ENCODE data around the gene ASPHD1.
"Not testable (repeated sequence)": the region's sequence is repeated elsewhere in the genome, so short reads cannot be mapped to it uniquely, and the experiment has no call there.

Gene ASPHD1, protein sequence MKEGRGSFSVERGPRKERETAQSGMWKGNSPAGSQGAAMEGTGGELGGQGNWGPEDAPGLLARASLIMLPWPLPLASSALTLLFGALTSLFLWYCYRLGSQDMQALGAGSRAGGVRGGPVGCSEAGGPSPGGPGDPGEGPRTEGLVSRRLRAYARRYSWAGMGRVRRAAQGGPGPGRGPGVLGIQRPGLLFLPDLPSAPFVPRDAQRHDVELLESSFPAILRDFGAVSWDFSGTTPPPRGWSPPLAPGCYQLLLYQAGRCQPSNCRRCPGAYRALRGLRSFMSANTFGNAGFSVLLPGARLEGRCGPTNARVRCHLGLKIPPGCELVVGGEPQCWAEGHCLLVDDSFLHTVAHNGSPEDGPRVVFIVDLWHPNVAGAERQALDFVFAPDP

DNA sequence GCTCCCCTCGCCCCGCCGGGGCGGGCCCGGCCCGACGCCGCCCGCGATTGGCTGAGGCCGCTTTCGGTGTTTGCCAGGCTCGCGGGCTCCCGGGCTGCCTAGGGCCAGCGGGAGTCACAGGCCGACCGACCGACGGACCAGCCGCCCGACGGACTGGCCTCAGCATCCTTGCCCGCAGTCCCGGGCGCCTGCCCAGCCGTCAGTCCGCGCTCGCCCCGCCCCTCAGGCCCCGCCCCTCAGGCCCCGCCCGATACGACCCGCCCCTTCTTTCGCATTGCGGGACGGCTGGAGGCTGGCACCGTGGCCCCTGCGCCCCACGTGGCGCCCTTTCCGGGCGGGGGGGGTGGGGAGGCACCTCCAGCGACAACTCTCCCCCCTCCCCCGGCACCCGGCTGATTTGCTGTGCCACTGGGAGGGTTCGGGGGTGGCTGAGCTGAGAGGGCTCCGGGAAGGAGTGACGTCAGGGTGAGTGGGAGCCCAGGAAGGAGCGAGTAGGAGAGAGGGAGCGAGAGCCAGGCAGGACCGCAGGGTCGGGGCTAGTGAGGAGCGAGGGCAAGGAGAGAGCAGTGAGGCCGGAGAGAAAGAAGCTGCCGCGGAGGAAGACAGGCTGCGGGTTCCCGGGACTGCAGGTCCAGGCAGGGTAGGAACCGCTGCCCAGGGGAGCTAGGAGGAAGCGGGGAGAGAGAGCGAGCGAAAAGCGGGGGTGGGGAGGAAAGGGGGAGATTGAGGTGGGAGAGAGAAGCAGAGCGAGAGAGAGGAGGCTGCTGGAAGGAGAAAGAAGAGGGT, at the start of gene ASPHD1:
ASPHD1 (plus strand) TSS at position 387 of the 786 bp plus-strand sequence. CDS start 484 bp downstream, outside the sequence.
- DNase-seq, result peak; percentile 61

DNA sequence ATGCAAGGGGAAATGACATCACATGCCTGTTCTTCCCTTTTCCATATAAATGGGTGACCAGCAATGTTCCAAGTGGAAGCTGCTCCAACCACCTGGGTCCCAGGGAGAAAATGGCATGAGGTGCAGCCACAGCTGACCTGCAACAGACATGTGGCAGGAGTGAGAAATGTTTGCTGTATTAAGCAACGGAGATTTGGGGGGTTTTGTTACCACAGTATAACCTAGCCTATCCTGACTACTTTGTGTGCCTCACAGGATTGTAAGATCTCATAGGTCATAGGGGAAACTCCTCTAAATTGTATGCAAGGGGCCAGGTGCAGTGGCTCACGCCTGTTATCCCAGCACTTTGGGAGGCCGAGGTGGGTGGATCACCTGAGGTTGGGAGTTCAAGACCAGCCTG, 49.3 kb upstream of the ASPHD1 start:
- no peak for DNase-seq

- no peak for DNase-seq
Measured at GRCh38 chr16:29852654-29853053, 47.6 kb upstream of the ASPHD1 start.

DNA sequence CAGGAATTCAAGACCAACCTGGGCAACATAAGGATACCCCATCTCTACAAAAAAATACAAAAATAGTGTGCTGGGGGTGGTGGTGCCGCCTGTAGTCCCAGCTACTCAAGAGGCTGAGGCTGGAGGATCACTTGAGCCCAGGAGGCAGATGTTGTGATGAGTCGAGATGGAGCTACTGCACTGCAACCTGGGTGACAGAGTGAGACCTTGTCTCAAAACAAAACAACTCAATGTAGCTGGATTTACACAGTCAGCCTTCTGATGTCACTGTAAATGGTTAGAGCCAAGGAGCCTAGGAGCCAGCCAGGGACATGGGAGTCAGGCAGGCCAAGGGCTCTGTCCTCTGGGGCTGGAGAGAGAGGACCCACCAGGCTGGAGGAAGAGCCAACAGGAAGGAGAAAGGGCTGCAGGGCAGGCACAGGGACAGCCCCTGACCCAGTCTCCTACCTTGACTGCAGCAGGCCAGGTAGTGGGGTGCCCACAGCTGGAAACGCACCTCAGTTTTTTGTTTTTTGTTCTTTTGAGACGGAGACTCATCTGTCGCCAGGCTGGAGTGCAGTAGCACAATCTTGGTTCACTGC, 45.7 kb upstream of the ASPHD1 start:
- no peak for DNase-seq

DNA sequence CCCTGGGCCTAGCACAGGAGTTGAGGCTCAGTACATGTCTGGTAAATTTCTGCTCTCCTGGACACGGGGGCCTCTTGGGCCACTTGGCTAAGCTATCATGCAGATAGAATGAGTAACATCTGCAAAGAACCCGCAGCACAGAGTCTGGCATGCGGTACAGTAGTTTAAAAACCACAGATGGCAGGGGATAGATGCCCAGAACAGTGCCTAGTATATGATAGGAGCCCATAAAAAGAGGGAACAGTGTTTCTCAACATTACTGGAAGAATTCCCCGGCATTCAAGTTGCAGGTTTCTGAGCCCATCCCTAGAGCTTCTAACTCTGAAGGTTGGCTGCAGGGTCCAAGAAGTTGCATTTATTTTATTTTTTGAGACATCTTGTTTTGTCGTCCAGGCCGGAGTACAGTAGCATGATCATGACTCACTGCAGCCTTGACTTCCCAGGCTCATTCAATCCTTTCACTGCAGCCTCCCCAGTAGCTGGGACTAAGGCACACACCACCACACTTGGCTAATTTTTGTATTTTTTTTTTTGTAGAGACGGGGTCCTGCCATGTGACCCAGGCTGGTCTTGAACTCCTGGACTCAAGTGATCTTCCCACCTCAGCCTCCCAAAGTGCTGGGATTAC, 43.0 kb upstream of the ASPHD1 start:
- DNase-seq, result no peak

GRCh38 chr16:29858149-29858849, 42.0 kb upstream of the ASPHD1 start:
- DNase-seq, result no peak

- DNase-seq, result no peak
Measured at GRCh38 chr16:29858974-29859373, 41.3 kb upstream of the ASPHD1 start.

GRCh38 chr16:29860218-29860617, 40.1 kb upstream of the ASPHD1 start:
- no peak for DNase-seq

GRCh38 chr16:29862383-29862883, 37.9 kb upstream of the ASPHD1 start:
- DNase-seq, result peak; percentile 8

DNA sequence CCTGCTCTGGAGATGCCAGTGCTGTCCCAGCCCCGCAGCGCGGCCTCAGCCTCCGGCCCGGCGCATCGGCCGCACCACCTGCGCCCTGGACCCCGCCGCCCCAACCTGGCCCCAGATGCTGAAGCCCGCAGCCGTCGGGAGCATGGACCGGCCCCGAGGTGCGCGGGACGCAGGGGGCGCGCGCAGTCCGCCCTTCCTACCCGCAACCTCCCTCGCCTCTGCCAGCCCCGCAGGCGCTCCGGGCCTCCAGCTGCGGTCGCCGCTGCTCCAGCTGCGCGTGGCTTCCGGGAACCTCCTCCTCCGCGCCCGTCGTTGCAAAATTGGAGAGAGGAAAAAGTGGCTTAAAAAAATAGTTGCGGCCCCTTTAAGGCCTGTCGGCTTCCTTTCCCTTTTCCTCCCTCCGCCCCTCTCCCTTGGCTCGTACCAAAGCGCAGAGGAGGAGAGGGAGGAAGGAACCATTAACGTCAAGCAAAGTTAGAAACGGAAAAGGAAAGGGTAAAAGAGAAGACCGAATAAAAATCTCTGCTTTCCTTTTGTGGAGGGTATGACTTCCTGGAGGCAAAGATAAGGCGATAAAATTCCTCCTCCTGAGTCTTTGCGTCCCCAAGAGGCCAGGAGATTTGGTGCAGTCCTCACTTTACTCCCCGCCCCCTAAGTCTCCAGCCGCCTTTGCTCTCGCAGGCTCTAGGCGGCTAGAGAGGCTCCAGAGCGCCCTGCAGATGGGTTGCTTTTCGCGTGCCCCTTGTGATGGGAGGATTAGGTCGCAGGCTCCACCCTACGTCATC, 37.2 kb upstream of the ASPHD1 start, which contains the start of gene CDIPT:
CDIPT (minus strand) TSS at position 343 of the 785 bp plus-strand sequence. CDS start 369 bp downstream, outside the sequence.
- DNase-seq, result peak; percentile 97

DNA sequence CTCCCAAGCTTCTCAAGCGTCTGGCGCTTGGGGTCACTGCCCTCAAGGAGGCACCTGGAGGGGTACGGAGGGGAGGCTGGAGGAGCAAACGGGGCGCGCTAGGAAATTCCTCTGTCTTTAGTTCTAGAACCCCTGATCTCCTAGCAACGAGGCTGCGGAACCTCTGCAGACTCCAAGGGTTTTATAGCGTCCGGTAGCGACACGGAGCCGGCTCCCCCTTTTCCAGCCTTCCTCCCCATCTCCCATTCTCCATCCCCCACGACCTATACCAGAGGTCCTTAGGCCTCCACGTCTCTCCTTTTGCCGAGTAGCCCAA, 36.7 kb upstream of the ASPHD1 start:
- DNase-seq, result no peak

- no peak for DNase-seq
Measured at GRCh38 chr16:29864205-29864604, 36.1 kb upstream of the ASPHD1 start.

- DNase-seq, result no peak
Measured at GRCh38 chr16:29868396-29869009, 31.8 kb upstream of the ASPHD1 start.

- DNase-seq, result not testable (repeated sequence)
Measured at GRCh38 chr16:29869067-29869466, 31.2 kb upstream of the ASPHD1 start.

DNA sequence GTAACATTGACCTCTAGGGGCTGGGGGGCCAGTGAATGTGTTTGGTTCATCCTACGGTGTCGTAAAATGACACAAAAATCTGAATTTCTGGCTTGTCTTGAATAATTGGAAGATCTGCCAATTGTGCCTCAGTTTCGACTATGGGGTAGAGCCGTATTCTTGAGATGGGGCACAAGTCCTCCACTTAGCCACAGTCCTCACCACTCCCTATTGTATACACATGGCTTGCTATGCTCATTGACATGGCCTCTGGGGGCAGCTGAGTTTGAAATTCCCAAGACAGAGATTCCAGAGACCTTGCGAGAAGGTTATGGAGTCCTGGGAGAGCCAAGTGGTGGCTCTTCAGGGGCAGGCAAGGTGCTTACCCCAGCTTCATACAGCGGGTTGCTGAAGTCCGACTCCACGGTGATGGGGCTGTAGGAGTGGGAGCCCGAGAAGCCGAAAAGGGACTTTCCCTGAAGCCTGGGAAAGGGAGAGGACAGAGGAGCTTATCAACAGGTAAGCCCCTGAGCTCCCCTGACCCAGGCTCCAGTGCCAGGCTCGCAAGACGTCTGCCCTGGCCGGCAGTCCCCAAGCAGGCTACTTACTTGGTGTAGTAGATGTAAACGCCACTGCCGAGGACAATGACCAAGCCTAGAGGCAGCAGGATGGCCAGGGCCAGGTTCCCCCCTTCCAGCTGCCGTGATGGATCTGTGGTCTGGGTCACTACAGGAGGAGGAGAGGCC, 28.3 kb upstream of the ASPHD1 start:
- no peak for DNase-seq

DNA sequence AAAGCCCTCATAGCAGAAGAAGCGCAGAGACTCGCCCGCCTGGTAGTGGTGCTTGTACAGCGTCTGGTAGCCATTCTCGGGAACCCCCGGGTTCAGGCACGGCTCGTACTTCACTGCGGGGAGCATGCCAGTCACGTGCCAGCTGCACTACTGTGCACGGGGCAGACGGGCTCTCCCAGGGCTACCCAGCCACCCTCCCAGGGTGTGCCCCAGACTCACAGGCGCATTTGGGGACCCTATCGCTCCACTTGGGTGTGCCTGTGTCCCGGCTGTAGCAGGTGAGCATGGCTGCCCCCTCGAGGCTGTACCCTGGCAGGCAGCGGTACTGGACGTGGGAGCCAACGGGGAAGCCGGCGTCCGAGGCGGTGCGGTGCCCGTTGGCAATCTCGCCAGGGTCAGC, 27.0 kb upstream of the ASPHD1 start:
- DNase-seq, result no peak

DNA sequence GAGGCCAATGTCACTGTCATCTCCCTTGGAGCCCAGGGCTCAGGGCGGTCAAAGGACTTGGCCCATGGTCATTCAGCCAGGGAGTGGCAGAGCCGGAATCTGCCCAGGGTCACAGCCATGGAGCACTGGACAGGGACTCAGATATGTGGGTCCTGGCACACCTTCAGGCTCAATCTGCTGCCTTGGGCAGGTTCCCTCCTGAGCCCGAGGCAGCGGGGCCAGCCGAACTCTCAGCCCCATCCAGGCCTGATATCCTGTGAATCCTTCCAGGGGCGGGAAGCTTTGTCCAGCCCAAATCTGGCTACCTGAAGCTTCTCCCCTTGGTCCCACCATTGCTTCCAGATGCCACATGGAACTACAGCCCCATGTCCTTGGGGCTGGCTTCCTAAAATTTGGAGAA, 25.1 kb upstream of the ASPHD1 start:
- DNase-seq, result no peak

- DNase-seq, result no peak
Measured at GRCh38 chr16:29876217-29876593, 24.1 kb upstream of the ASPHD1 start.

DNA sequence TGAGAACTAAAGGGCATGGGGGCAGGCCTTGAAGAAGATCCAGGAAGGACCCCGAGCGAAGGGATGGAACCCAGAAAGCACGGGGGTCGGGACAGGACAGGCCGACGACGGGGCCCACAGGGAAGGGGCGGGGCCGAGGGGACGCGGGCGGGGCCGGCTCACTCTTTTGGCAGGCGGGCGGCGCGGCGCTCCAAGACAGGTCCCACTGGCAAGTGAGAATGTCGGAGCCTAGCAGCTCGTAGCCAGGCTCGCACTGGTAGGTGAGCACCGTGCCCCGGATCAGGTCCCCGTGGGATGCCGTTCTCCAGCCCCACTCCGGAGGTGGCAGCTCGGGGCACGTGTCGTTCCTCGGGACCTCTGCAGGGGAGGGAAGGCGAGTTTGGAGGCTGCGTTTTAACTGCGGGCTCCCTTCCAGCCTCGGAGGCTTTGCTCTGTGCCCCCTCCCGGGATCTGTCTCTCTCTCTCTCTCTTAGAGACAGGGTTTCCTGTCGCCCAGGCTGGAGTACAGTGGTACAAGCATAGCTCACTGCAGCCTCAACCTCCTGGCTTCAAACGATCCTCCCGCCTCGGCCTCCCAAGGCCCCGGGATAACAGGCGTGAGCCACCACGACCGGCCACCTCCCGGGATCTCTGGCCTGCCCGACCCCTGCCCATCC, 23.6 kb upstream of the ASPHD1 start:
- no peak for DNase-seq

Data from activated CD4-positive, alpha-beta T cell treated with anti-CD3 and anti-CD28 coated beads, Interleukin-2, amount 50 U/mL, for 16 hours (primary cell).